RWPE1 (cell line): ENCODE results near the gene UVRAG.
"Not testable (repeated sequence)": the region's sequence is repeated elsewhere in the genome, so short reads cannot be mapped to it uniquely, and the experiment has no call there.

ENCODE experiments used
- CTCF ChIA-PET: fragments of 350-600 bp; sonication (Branson Sonifier 250); formaldehyde crosslinking; extraction: SDS; loops from one replicate; lab custom pipeline; 2021; lab: Yijun Ruan, JAX
- POLR2A ChIA-PET: fragments of 400-600 bp; formaldehyde crosslinking; extraction: SDS; loops from one replicate; lab custom pipeline; 2020; ENCODE audit warnings: antibody characterized with exemption; ENCODE audit not compliant: low non-redundant PET; lab: Yijun Ruan, JAX
- DNase-seq: peaks from one replicate; pipeline ENCODE4 v3.0.0; 2012; ENCODE audit warnings: low spot score
- H3K27ac ChIP-seq: fragments of 450-650 bp; 2 replicates; pipeline ENCODE4 v1.5.1; 2017
- CTCF ChIP-seq: fragments of 450-650 bp; conservative IDR thresholded peaks from 2 replicates; pipeline ENCODE4 v1.5.1; 2017; ENCODE audit warnings: low read depth, mild to moderate bottlenecking

Gene UVRAG

DNA sequence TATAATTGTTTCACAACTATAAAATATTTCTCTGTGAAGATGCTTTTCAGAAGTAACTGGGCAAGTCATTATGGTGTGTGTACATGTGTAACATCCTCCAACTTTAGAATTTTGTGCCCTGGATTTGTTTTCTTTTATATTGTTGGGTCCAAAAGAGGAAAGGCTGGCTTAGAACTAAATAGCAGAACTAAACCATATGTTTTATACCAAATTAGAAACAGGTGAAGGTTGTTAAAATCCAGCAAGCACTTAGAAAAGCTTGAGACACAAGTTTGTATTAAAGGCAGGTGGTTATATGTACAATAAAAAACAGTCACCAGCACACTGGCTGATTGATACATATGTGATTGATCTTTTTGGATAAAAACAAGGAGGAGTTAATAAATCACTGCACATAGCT is 232.8 kb downstream of the UVRAG start:
- ChIA-PET CTCF (no interaction called here), POLR2A (no interaction called here)
- DNase-seq: no peak
- H3K27ac ChIP-seq: no peak overlapping the region
- TF ChIP-seq CTCF: no peak

DNA sequence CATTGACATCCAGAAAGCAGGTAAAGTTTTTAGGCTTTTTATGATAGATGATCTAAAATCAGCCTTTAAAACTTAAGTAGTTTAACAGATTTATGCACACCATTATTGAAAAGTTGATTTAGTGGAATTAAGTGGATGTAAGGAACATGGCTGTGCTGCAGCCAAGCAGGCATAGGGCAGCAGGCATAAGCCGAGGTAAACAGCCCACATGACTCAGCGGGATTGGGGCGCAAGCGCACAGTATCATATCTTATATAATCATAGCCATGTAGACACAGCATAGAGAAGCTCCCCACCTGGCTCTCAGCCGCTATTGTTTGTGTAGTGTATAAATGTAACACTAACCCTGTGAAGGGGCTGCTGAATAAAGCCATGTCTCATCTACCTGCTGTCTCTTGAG is 233.8 kb downstream of the UVRAG start:
- DNase-seq: no peak
- no peak for TF ChIP-seq CTCF
- POLR2A ChIA-PET: no interaction called here
- CTCF ChIA-PET: no interaction called here
- H3K27ac ChIP-seq: no peak overlapping the region

DNA sequence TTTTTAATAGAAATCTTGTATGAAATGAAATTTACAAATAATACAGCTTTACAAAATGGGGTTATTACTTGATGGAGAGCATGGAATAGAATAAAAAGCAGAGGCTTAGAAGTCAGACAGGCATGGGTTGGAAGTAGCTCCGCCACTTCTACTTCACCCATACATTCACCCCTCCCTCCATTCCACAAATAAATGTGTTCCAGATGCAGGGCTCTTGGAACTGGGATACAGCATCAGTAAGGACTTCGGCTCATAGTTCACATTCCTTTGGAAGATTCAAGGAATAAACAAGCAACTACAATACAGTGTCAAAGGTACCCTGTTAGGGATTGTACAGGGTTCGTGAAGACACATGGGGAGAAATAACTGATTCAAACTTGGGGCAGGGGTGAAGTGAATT is 234.5 kb downstream of the UVRAG start:
- POLR2A ChIA-PET: no interaction called here
- CTCF ChIA-PET: no interaction called here
- no peak for DNase-seq
- H3K27ac ChIP-seq: no peak overlapping the region
- TF ChIP-seq CTCF: no peak

DNA sequence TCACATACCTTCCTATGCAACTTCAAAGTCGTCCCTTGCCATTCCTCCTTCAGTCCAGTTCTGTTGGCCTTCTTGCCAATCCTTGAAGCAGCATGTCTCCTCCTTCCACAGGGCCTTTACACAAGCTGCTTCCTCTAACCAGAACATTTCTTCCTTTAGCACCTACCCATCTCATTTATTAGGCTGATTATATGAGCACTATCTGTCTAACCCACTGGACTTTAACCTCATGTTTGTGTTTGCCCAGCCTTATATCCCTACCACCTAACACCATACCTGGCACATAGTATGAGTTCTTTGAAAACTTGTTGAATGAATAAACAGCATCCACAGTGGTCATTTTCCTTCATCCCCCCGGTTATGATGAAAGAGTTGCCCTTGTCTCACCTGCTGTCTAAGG is 236.9 kb downstream of the UVRAG start:
- POLR2A ChIA-PET: no interaction called here
- CTCF ChIA-PET: interaction anchor here (0.6 kb wide), 1 partner anchor 404 kb away, joined by 6 read pairs; no protein-coding TSS in a partner anchor
- no peak for DNase-seq

DNA sequence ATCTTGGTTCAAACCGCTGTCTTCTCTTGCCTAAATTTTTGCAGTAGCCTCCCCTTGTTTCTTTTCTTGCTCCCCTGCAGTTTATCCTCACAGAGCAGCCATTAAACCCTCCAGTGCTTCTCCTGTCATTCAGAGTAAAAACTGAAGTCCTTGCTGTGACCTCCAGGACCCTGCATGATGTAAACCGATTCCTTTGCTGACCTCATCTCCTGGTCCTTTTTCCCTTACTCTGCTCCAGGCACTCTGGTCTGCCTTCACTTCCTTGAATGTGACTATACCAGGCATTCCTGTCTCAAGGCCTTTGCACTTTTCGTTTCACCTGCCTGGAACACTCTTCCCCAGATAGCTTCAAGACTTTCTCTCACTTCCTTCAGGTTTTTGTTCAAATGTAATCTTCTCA is 239.3 kb downstream of the UVRAG start:
- TF ChIP-seq CTCF: no peak
- ChIA-PET POLR2A (no interaction called here), CTCF (no interaction called here)

More for the DNA sequence above, 236.9 kb downstream of the UVRAG start:
- no peak for TF ChIP-seq CTCF
- no peak overlapping the region for H3K27ac ChIP-seq

DNA sequence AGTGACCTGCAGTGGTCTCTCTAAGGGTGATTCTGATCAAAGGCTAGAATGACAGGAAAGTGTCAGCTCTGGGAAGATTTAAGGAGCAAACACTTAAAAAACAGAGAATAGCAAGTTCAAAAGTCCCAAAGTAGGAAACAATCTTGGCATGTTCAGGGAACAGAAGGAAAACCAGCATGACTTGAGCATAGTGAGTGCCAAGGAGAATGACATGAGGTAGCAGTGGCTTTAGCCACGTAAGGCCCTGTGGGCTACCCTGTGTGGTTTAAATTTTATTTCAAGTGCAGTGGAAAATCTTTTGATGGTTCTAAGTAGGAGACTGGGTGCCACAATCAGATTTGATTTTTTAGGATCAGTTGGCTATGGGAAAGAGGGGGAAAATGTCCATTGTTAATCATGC is 241.9 kb downstream of the UVRAG start:
- H3K27ac ChIP-seq: no peak overlapping the region
- ChIA-PET CTCF (no interaction called here), POLR2A (no interaction called here)
- no peak for DNase-seq
- TF ChIP-seq CTCF: no peak

More for the DNA sequence above, 239.3 kb downstream of the UVRAG start:
- no peak for DNase-seq
- no peak overlapping the region for H3K27ac ChIP-seq

DNA sequence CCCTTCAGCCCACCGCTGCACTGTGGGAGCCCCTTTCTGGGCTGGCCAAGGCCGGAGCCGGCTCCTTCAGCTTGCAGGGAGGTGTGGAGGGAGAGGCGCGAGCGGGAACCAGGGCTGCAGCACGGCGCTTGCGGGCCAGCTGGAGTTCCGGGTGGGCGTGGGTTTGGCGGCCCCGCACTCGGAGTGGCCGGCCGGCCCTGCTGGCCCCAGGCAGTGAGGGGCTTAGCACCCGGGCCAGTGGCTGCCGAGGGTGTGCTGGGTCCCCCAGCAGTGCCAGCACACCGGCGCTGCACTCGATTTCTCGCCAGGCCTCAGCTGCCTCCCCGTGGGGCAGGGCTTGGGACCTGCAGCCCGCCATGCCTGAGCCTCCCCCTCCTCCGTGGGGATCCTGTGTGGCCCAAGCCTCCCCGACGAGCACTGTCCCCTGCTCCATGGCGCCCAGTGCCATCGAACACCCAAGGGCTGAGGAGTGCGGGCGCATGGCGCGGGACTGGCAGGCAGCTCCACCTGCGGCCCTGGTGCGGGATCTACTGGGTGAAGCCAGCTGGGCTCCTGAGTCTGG is 245.5 kb downstream of the UVRAG start:
- H3K27ac ChIP-seq, POLR2A ChIA-PET, DNase-seq: not testable (repeated sequence)
- CTCF ChIA-PET: interaction anchor here (0.6 kb wide), 1 partner anchor 130 kb away, joined by 4 read pairs; no protein-coding TSS in a partner anchor
